Measurements from ENCODE around the gene FOXP1.
A peak's percentile ranks its signal among the peaks of the same experiment; 100 is the strongest.

The FOXP1 gene

DNA sequence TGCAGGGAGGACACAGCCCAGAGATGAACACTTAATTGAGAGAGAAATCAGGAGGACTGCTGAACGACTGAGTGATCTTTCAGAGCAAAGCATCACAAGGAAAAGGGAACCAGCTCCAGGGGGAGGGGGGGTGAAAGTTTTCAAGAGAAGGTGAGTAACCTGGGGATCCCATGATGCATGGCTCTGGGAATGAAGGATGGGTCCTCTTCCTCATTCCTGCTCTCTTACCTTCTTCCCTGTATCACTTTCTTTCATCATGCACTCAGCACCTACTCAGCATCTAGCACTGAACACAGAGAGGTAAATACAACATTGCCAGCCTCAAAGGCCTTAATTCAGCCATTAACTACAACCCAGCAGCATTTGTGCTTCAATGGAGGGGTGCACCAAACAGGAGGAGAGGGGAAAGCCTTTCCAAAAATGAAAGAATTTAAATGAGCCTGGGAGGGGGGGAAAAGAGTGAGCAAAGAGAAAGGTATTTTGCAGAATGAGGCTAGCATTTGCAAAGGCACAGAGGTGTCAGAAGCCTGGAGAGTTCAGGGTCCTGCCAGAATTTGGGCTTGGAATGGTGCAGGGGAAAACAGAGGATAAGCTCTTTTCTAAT lies 427.4 kb downstream of the FOXP1 start:
- no peak for DNase-seq

DNA sequence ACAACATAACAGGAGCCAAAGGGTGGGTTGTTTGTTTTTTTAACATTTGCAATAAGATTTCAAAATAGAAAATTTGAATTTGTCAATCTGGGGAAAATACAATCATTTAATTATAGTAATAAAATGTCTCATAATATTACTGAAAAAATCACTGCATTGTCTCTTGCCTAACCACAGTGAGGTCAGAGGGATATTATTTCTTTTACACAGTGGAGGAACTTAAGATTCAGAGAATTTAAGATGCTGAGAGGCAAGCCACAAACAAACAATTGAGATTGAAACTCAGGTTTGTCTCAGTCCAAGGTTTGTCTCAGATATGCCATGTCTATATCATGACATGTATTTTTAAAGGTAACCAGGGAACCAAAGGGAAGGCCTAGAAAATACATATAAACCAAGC lies 428.7 kb downstream of the FOXP1 start:
- DNase-seq, result no peak

DNA sequence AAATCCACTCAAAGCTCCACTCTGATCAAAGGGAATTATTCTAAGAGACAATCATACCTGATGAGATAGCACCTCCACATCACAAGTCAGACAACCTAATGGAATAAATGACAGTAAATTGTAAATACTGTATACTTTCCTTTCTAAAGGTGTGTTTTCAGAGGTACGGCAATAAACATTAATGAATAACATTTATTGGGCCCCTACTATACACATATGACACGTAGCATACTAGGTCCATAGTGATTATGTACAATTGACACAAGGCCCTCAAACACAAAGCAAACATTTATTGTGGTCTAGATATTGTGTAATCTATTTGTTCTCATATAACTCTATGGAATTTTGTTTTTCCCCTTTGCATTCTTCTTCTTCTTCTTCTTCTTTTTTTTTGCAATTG lies 429.8 kb downstream of the FOXP1 start:
- DNase-seq, result no peak

DNA sequence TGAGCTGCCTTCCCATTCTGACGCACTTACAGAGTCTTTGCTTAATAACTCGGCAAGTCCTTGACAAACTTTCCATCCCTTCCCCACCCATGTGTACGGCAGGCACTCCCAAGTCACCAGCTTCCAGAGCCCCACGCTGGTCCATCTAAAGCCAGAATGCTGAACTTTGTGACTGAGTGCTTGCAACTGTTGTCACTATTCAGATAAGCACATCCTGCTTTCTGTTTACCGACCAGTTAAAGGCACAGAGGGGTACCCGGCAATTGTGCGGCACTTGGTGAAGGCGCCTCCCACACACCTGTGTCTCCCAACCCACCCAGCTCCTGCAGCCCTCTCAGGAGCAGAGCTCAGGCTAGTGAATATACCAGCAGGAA lies 430.6 kb downstream of the FOXP1 start:
- no peak for DNase-seq

DNA sequence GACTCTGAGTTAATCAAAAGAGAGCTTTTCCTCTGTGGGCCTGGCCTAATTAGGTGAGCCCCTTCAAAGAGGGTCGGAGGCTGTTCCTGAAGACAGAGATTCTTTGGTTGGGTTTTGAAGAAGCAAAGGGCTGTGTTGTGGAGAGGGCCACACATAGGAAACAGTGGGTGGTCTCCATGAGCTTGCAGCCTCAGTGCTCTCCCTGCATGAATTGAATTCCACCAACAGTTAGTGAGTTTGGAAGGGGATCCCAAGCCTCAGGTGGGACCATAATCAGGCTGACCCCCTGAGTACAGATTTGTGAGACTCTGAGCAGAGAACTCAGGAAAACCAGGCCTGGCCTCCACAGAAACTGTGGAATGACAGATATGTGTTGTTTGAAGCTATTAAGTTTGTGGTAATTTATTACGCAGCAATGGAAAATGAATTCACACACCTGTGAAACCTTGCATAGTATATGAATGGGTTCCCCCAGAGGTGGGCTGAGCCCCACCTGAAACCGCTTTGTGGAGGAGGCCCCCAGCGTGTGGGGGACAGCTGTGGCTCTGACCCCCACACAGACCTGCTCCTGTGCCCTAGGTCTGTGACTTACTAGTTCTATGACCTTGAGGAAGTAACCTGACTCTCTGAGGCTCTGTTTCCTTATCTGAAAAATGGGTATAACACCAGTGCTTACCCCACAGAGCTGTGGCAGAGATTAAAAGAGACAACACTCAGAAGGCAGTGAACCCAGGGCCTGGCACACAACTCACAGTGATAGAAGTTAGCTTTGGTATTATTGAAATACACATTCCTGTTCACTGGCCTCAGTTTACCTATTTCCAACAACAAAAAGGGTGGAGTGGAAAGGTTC lies 431.3 kb downstream of the FOXP1 start:
- DNase-seq, result no peak

DNA sequence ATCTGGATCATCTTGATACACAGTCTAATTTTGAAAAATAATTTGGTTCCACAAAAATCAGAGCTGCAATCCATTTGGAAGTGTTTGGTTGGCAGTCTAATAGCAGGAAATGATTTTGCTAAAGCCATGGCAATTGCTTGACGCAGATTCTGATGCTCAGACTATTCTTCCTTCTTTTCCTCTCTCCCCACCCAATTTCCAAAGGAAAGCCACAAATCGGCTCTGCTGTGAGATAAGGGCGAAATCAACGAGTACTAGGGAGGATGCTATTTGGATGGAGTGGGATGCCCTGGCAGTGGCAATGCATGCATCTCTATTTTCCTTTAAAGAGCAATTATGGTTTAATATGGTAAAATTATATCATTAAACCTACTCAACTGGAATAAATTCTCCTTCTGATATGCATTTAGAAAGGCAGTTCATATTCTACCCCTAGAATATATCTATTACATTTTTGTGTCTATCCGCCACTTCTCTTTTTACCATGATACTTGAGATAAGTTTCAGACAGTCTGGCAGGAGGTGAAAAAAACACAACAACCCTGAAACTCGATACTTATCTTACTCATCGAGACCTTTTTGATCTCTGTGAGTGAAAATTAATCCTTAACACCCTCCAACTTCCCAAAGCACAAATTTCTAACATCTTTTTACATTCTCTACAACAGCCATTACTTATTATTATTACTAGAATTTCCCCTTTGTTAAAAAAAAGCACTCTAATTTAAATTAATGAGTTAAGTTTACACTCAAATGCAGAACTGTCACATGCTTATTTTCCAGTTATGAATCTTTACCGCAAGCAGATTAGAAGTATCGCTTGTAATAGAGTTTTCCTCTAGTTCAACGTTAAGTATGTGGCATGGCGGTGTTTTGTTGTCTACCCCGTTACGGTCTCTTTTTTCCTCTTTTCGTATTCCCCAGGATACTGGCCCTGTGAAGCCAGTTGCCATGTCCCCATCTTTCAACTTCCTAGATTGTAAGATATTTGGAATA lies 433.3 kb downstream of the FOXP1 start:
- DNase-seq, result no peak

DNA sequence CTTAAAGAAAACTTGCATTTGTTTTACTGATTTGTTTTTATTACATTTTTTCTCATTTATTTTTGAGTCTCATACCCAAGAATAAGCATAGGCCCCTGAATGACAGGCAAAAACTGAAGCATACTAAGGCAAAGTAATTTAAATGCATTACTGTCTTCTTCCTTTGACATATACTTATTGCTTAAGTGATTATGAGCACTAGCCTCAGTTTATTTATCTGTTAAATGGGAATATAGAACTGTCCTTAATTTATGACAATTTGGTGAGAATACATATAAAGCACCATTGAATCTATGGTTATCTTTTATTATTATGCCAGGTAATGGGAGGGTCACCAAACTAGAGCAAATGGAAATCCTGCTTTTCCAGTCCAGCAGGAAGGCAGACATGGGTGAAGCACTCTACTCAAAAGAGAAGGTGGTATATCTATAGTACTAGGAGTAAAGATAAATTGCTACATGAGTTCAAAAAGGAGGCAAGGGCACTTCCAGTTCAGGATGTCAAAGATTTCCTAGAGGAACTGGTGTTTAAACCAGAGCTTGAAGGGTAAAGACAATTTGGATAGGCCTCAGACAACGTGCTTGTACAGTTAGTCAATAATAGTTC lies 435.0 kb downstream of the FOXP1 start:
- DNase-seq, result no peak

DNA sequence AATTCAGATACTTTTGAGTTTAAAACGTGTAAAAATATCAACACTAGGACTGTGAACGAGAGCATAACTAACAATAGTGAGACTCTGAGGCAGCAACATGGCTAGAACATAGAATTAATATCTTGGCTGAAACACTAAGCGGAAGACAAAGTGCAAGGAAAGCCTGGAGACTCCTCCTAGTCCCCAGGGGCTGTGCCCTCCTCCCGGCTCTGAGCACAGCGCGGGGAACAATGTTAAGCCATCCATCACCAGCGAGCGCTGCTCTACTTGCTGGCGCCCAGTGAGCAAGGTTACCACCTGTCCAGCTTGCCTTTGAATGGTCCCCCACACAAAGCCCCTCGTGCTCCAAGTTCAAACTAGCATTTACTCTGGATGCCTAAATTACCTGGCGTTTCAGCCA lies 436.9 kb downstream of the FOXP1 start:
- no peak for DNase-seq

DNA sequence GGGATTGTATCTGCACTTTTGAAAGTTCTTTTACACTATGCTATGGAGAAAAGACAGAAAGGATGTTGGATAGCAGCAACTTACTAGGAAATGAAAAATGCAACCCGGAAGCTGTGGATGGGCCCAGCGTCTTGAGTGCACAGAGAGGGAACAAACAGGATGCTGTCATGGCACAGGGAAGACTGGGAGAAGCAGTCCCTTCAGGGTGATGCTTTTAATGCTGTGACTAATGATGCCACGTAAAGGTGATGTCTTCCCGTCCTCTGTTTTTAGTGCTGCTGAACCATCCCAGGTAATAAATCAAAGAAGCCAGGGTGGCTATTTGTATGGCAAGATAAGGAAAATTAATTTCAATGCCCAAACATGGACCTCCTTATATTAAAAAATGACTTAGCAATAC lies 437.6 kb downstream of the FOXP1 start:
- DNase-seq, result no peak

DNA sequence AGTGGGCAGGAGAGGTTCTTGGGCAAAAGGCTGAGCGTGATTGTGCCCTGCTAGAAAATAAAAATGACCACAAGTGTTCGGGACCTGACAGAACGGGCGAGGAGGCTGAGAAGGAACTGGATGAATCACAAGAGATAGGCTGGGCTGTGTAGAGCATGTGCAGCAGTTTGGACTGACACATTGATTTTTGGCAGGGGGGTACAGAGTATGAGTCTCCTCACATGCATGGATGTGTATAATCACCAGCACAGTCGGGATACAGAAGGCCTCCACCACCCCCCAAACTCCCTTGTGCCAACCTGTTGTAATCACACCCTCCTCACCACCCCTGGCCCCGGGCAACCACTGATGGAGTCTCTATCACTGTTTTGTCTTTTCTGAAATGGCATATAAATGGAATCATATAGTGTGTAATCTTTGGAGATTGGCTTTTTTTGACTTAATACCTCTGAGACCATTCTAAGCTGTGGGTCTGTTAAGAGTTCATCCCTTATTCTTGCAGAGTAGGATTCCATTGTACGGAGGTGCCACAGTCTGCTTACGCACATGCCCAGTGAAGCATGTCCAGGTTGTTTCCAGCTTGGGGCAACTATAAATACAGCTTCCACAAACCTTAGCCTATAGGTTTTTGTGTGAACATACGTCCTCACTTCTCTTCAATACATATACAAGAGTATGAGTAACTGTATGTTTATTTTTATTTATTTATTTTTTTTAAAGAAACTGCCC lies 438.8 kb downstream of the FOXP1 start:
- no peak for DNase-seq

DNA sequence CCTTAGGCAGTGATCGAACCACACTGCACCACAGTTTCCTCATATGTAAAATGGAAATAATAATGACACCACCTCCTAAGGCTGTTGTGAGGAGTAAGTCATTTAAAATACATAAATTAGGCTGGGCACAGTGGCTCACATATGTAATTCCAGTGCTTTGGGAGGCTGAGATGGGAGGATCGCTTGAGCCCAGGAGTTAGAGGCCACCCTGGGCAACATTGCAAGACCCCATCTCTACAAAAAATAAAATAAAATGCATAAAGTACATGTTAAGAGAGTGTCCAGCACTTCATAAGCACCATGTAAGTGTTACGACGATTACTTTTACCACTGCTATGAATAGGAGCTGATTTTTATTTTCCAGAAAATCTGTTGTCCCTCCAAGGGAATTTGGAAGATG lies 440.0 kb downstream of the FOXP1 start:
- DNase-seq, result no peak

DNA sequence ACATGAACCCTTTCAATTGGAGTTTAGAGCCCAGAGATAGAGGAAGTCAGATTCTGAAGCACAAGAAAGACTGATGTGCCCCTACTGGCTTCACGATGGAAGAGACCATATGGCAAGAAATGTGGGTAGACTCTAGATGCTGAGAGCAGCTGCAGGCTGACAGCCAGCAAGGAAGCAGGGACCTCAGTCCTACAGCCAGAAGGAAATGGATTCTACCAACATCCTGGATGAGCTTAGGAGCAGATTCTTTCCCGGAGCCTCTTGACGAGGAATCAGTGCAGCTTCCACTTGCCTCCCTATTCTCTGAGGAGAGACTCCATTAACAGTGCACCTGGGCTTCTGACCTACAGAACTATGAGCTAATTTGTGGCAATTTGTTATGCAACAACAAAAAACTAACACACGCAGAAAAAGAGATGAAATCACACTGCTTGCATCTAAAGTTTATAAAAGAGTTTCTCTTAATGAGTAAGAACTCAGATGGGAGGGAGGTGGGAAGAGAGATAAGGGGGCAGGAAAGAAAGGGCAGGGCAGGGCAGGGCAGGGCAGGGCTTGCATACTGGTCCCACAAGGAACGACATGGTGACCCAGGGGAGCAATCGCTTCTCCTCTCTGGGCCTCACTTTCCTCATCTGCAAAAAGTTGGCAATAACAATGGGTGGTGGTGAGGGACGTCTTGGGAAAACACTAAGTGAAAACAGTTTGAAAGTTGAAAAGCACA lies 440.9 kb downstream of the FOXP1 start:
- DNase-seq, result no peak

DNA sequence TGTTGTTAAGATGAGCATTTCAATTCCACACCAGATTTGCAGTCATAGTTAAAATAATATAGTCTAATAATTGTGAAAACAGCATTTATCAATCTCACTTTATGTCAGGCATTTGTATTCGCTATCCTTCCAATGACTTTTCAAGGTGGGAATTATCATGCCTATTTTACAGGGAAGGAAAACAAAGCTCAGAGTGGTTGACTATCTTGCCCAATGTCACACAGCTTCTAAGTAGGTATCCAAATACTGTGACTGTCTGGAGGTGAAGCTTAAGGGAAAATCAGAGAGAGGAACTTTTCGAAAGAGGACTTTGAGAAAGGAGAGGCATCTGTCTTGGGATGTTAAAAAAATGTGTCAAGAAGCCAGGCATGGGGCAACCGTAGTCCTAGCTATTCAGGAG lies 443.1 kb downstream of the FOXP1 start:
- no peak for DNase-seq

DNA sequence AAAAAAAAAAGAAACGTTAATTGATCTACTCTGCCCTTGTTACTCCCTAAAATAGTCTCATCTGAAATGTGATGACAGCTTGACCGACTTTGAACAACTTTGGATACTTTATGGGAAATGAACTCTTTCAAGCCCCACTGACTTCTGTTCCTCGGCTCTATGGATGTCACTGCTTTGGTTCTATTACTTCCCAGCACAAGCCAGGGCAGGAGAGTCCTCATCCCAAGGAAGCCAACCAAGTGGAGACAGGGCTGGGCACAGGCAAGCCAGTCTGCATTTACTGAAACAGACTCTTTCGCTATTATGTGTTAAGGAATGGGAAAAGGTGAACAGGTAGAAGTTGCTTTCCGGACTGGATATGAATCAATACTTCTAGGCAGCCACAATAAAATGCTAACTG lies 444.0 kb downstream of the FOXP1 start:
- no peak for DNase-seq

DNA sequence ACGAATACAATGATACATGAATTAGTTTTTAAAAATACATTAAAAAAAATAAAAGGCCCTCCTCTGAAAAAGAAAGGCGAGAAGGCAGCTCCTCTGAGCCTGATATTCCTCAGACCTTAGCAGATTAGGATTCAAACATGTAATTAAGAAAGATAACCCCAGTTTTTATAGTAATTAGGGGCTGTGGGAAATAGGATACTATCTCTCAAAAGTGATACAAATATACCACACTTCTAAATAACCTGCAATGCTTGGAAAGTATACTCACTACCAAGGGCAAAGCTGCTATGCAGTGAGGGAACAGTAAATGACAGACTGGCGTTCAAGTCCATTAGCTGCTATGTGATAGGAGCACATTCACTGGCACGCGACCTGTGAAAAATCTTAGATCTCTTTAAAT lies 445.1 kb downstream of the FOXP1 start:
- no peak for DNase-seq

DNA sequence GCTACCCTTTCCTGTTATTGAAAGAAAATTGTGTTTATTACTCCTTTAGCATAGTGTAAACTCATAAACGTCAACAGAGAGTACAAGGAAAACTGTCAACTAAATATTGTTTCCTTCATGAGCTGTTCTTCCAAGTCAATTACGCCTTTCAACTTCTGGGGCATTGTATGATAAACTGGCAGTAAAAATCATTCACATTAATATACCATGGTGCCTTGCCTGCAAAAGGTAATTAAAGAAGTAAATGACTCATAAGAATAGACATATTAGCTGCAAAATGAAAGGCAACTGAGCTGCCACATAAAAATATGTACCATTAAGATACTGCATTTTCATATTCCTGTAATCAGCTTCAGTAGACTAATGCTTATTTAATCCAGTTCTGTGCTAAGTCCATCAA lies 447.3 kb downstream of the FOXP1 start:
- DNase-seq, result no peak

DNA sequence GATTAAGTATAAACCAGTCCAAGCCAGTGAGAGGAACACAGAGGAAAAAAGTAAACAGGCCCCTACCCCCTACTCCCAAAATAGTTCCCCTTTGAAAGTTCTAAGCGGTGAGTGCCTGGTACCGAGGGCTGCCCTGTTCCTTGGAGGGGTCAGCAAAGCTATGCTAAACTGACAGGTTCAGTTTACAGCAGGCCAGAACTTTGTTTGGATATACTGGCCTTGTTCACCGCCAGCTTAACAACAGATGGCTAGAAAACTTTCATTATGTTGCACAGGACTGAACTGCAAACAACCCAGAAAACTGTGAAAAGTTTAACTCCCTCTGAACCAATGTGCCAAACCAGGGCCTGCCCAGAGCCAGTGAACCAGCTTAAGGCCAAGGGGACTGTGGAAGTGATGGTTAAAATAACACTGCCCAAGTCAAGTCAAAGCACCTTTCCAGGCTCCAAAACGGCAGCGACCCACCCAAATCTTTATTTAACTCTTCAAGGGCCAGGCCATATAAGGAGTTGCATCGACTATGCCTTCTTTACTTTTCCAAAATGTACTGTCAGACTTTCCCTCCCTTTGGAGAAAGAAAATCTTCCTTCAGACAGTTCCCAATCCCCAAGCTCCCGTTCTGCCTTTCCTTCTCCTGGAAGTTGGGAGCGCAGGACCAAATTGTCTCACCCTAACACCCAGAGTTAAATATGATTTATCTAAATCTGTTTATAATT lies 448.0 kb downstream of the FOXP1 start:
- DNase-seq, result no peak

DNA sequence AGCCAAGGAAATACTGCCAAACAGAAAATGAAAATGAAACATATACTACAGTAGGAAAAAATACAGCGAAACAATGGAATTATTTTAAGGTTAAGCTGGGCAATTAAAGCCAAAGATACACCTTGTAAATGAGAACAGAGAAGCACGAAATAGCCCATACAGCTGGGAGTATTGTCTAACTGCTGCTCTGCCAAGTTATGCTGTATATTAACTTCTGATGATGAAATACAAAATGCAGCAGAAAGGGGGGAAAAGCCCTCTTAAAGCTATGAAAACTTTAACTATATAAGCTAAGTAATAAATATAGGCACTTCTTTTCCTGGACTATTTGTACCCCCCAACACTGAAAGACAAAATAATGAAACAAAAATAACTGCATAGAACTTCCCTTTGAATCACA lies 449.0 kb downstream of the FOXP1 start:
- no peak for DNase-seq

DNA sequence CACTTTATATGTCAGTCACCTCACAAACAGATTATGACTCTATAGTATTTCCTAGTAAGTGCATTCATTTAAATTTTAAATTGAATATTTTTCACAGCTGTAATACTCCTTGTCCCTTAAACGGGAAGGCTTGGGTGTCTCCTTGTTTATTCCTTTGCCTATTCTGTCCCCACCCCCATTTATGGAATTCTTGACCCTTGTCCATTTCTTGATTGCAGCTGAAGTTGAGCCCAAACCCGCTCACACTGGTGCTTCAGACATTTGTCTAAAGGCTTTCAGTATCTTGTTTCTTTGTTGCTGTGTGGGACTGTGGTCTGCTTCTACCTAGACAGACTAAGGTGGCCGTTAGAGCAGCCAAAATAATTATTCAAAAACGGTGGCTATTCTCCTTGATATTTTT lies 449.7 kb downstream of the FOXP1 start:
- no peak for DNase-seq

DNA sequence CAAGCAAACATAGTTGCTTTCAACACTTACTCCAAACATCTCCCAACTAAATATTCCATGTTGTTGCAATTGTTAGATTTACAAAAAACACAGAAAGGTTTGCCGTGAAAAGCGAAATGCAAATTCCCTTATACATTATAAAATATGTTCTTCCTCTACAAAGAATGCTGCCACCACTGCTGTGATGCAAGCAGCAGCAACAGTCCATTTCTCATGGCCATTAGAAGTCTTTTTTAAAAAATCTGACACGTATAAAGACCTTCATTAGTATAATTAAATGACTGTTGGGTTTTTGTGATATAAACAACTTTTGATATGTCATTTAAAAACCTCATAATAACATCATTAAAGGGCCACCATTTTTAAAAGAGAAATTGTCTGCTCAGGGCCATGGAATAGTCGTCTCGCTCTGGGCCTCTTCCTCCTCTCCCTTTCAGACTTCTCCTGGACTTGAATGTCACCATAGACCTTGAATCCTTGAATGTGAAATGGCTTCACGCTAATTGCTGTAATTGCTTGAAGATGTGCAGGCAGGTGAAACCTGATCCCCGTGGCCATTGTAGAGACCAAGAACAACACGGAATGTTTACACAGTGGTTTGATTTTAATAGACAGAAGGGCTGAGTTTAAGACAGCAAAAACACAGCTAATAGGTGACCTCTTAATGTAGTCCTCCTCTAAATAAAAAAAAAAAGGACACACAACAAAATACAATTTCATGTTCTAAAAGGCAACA lies 450.4 kb downstream of the FOXP1 start:
- DNase-seq, result peak; percentile 42

All from NCI-H1092 treated with DMSO at 0.1 percent for 48 hours (cell line).